Caco-2 (cell line): Measurements from ENCODE around the gene MORN3. TPM values are rescaled to one million over a fixed set of nuclear protein-coding genes. Genes with fewer than 3 reads are reported as not detected.
A peak's percentile ranks its signal among the peaks of the same experiment; 100 is the strongest.

Experiments
- BruUV-seq: library from RNA; stranded (reverse); fragments of 400-500 nt; replicated peaks from 2 replicates; lab custom pipeline; 2021; lab: Mats Ljungman, UMichigan
- CTCF ChIA-PET: fragments of 300-600 bp; sonication (Branson Sonifier 250); formaldehyde crosslinking; loops from one replicate; lab custom pipeline; 2022; ENCODE audit warnings: antibody characterized with exemption; lab: Charles Lee
- POLR2A ChIA-PET: fragments of 300-600 bp; sonication (Branson Sonifier 250); formaldehyde crosslinking; loops from one replicate; lab custom pipeline; 2022; ENCODE audit warnings: antibody characterized with exemption; lab: Charles Lee
- DNase-seq, 2 experiments: peaks; one replicate each; pipeline versions ENCODE4 v3.0.0 to v3.0.0-alpha.2; 2020 to 2022
- H3K27me3 ChIP-seq: replicated peaks from 2 replicates; pipeline ENCODE4 v1.6.0; 2011; ENCODE audit warnings: low read length; ENCODE audit not compliant: control insufficient read depth, insufficient read depth
- H3K36me3 ChIP-seq: 2 replicates; pipeline ENCODE4 v1.5.1; 2011; ENCODE audit warnings: low read length; ENCODE audit not compliant: control insufficient read depth, insufficient read depth
- H3K4me1 ChIP-seq: fragments of 250-450 bp; sonication (Bioruptor Pico); 2 replicates; pipeline ENCODE4 v1.5.1; 2020; ENCODE audit warnings: mild to moderate bottlenecking
- H3K4me3 ChIP-seq: 2 replicates; pipeline ENCODE4 v1.5.1; 2011; ENCODE audit warnings: low read depth, mild to moderate bottlenecking, control low read depth, low read length
- H3K9me3 ChIP-seq: fragments of 250-450 bp; sonication (Bioruptor Pico); 2 replicates; pipeline ENCODE4 v1.5.1; 2020; ENCODE audit warnings: mild to moderate bottlenecking, moderate library complexity
- H3K27ac Mint-ChIP-seq: one replicate; pipeline ENCODE4 v1.8.0; 2022; ENCODE audit warnings: mixed read lengths; ENCODE audit not compliant: unreplicated experiment
- H3K27me3 Mint-ChIP-seq: one replicate; pipeline ENCODE4 v1.8.0; 2022; ENCODE audit warnings: mixed read lengths; ENCODE audit not compliant: insufficient read depth, unreplicated experiment
- H3K36me3 Mint-ChIP-seq: one replicate; pipeline ENCODE4 v1.8.0; 2022; ENCODE audit warnings: mild to moderate bottlenecking, mixed read lengths; ENCODE audit not compliant: insufficient read depth, unreplicated experiment
- H3K4me1 Mint-ChIP-seq: one replicate; pipeline ENCODE4 v1.8.0; 2022; ENCODE audit warnings: low read depth, mixed read lengths; ENCODE audit not compliant: unreplicated experiment
- H3K4me3 Mint-ChIP-seq: one replicate; pipeline ENCODE4 v1.8.0; 2022; ENCODE audit warnings: mild to moderate bottlenecking, moderate library complexity, mixed read lengths; ENCODE audit not compliant: unreplicated experiment
- H3K9me3 Mint-ChIP-seq: one replicate; pipeline ENCODE4 v1.8.0; 2022; ENCODE audit warnings: mixed read lengths; ENCODE audit not compliant: unreplicated experiment
- CTCF ChIP-seq, 2 experiments: fragments of 200-600 bp in 1 of 2; IDR thresholded peaks; 1 replicate in 1 of 2; 2 replicates in 1 of 2; pipeline versions ENCODE4 v1.5.1 to v1.8.0; 2011 to 2022; ENCODE audit warnings: antibody characterized with exemption in 1 of 2, control low read depth in 1 of 2, inconsistent platforms in 1 of 2, low read depth in 1 of 2, low read length in 1 of 2, mild to moderate bottlenecking in 1 of 2, moderate library complexity in 1 of 2; ENCODE audit not compliant: insufficient read depth in 1 of 2, severe bottlenecking in 1 of 2, unreplicated experiment in 1 of 2
- intact Hi-C: fragments of 100-400 bp; cut with micrococcal nuclease; formaldehyde crosslinking; loops from one replicate; pipeline ENCODE4 v1.10.0; 2022; ENCODE audit not compliant: unreplicated experiment
- total RNA-seq: library from RNA; stranded (reverse); gene quantifications from 2 replicates; pipeline ENCODE4 v1.2.3, GENCODE V29; 2022

Gene MORN3
- total RNA-seq, 1 experiment from 2014 or later = 36.5 TPM

- H3K4me3 Mint-ChIP-seq = no peak overlapping the region
- H3K4me1 Mint-ChIP-seq = no peaks in the 10 kb centered on the region
- no peak for DNase-seq
- TF ChIP-seq CTCF (IDR thresholded peaks at IDR 0.05; ENCODE audit: insufficient read depth in 1 of 2, low read depth in 1 of 2, low read length in 1 of 2, severe bottlenecking in 1 of 2, unreplicated experiment in 1 of 2) = no peak
- H3K27me3 ChIP-seq = no peaks in the 10 kb centered on the region
- no peaks in the 10 kb centered on the region for H3K9me3 Mint-ChIP-seq
- peaks cover 30% of the 10 kb centered on the region for H3K36me3 Mint-ChIP-seq
- POLR2A ChIA-PET = no interaction called here
- intact Hi-C loops = no loop called here
- H3K9me3 ChIP-seq = no peaks in the 10 kb centered on the region
- H3K36me3 ChIP-seq = no peaks in the 10 kb centered on the region; the same call in none of the 2 replicates
- BruUV-seq = TSS peak; percentile 79
- no peak overlapping the region for H3K27ac Mint-ChIP-seq
- no peak overlapping the region for H3K4me3 ChIP-seq
- CTCF ChIA-PET = interaction anchor here (0.5 to 1.9 kb wide), 2 partner anchors 18 to 19 kb away, joined by 3 to 5 read pairs; no protein-coding TSS in a partner anchor
- H3K4me1 ChIP-seq = no peaks in the 10 kb centered on the region
- no peaks in the 10 kb centered on the region for H3K27me3 Mint-ChIP-seq
Measured at GRCh38 chr12:121649322-121649721, 20.1 kb downstream of the MORN3 start.

- DNase-seq = no peak
- Mint-ChIP-seq H3K4me3 (no peak overlapping the region), H3K4me1 (no peaks in the 10 kb centered on the region), H3K36me3 (peaks cover 33% of the 10 kb centered on the region), H3K27me3 (no peaks in the 10 kb centered on the region), H3K27ac (no peak overlapping the region), H3K9me3 (no peaks in the 10 kb centered on the region)
- no peaks in the 10 kb centered on the region for H3K9me3 ChIP-seq
- ChIA-PET POLR2A (no interaction called here), CTCF (interaction anchor here (0.9 to 1.9 kb wide), 2 partner anchors 20 to 96 kb away, joined by 3 to 5 read pairs; no protein-coding TSS in a partner anchor)
- TSS peak; percentile 20 for BruUV-seq
- H3K4me3 ChIP-seq = no peak overlapping the region
- intact Hi-C loops = no loop called here
- no peaks in the 10 kb centered on the region for H3K4me1 ChIP-seq
- H3K36me3 ChIP-seq = no peaks in the 10 kb centered on the region; the same call in none of the 2 replicates
- TF ChIP-seq CTCF (IDR thresholded peaks at IDR 0.05; ENCODE audit: insufficient read depth in 1 of 2, low read depth in 1 of 2, low read length in 1 of 2, severe bottlenecking in 1 of 2, unreplicated experiment in 1 of 2) = no peak
- no peaks in the 10 kb centered on the region for H3K27me3 ChIP-seq
Measured at GRCh38 chr12:121648458-121649028, 20.9 kb downstream of the MORN3 start.

GRCh38 chr12:121641343-121641630 is 28.2 kb downstream of the MORN3 start:
- no peak for TF ChIP-seq CTCF (IDR thresholded peaks at IDR 0.05; ENCODE audit: insufficient read depth in 1 of 2, low read depth in 1 of 2, low read length in 1 of 2, severe bottlenecking in 1 of 2, unreplicated experiment in 1 of 2)
- no peak overlapping the region for H3K4me3 Mint-ChIP-seq
- Histone ChIP-seq H3K36me3 (no peaks in the 10 kb centered on the region; the same call in 1 of the 2 replicates), H3K4me1 (no peaks in the 10 kb centered on the region), H3K27me3 (no peaks in the 10 kb centered on the region), H3K4me3 (no peak overlapping the region), H3K9me3 (no peaks in the 10 kb centered on the region)
- CTCF ChIA-PET = no interaction called here
- intact Hi-C loops = no loop called here
- H3K9me3 Mint-ChIP-seq = no peaks in the 10 kb centered on the region
- no peaks in the 10 kb centered on the region for H3K27me3 Mint-ChIP-seq
- no peak overlapping the region for H3K27ac Mint-ChIP-seq
- no peaks in the 10 kb centered on the region for H3K4me1 Mint-ChIP-seq
- POLR2A ChIA-PET = interaction anchor here (0.6 kb wide), 1 partner anchor 21 kb away, joined by 9 read pairs; no protein-coding TSS in a partner anchor
- no TSS peak for BruUV-seq
- peaks cover 47% of the 10 kb centered on the region for H3K36me3 Mint-ChIP-seq
- no peak for DNase-seq
